ENCODE measurements around the gene IL5.

DNA sequence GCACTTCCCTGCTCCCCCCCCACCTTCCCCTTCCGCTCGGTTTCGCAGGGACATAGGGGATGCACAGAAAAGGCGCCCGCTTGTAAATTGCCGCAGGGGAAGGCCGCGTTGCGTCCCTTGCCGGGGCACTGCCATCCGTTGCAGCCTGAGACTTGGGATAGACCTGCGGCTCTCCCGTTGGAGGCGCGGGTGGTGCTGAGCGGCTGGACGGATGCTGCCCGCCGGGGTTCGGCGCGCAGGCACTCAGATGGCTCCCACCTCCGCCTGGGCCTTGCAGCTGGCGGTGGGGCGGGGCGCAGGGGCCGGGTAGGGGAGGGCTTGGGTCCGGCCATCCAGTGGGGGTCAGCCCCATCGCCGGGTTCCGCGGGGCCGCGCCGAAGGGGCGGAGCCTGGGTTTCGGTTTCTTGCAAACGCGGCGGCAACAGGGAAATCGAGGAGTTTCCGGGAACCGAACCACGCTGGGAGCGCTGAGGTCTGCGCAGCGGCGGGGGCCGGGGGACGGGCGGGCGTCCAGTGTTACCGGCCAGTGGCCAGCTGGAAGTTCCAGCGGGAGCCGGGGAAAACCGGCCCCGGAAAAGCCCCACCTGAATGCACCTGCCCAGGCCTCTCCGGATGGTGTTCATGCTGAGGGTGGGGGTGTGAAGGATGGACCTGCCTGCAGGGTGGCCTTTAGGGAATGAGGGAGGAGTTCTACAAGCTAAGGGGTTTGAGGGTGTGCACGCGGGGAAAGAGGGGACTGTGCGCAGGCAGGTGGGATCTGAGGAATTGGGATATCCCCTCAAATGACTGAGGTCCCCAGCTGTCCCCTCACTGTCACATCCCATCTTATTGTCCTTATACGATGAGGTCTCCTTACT lies 46.5 kb downstream of the IL5 start:
- TF ChIP-seq, protein P1, sequence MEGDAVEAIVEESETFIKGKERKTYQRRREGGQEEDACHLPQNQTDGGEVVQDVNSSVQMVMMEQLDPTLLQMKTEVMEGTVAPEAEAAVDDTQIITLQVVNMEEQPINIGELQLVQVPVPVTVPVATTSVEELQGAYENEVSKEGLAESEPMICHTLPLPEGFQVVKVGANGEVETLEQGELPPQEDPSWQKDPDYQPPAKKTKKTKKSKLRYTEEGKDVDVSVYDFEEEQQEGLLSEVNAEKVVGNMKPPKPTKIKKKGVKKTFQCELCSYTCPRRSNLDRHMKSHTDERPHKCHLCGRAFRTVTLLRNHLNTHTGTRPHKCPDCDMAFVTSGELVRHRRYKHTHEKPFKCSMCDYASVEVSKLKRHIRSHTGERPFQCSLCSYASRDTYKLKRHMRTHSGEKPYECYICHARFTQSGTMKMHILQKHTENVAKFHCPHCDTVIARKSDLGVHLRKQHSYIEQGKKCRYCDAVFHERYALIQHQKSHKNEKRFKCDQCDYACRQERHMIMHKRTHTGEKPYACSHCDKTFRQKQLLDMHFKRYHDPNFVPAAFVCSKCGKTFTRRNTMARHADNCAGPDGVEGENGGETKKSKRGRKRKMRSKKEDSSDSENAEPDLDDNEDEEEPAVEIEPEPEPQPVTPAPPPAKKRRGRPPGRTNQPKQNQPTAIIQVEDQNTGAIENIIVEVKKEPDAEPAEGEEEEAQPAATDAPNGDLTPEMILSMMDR (conservative IDR thresholded peaks at IDR 0.05; ENCODE audit: low read length), result no peak
- no peak for TF ChIP-seq EZH2phosphoT487 (IDR thresholded peaks at IDR 0.05; ENCODE audit: borderline replicate concordance, low read depth, low read length)
